ENCODE results near the gene SERINC2. TPM values are rescaled to one million over a fixed set of nuclear protein-coding genes. Genes with fewer than 3 reads are reported as not detected.
"Not testable (repeated sequence)": the region's sequence is repeated elsewhere in the genome, so short reads cannot be mapped to it uniquely, and the experiment has no call there.

SERINC2 gene
- total and polyA plus RNA-seq, 2 donors (not counting 1 experiment from before 2014, with no cell fraction given) = 0.75 to 1.4 TPM

GRCh38 chr1:31383967-31384366 lies 29.0 kb upstream of the SERINC2 start:
- intact Hi-C loops (cut with micrococcal nuclease) = no loop called here
- H3K4me1 Mint-ChIP-seq = no peaks in the 10 kb centered on the region

GRCh38 chr1:31386576-31387243 lies 26.3 kb upstream of the SERINC2 start:
- H3K9me3 ChIP-seq (ENCODE audit: control extremely low read depth in 1 of 3, control insufficient read depth in 2 of 3, insufficient read depth in 1 of 3, low read length in 2 of 3); intact Hi-C loops (cut with micrococcal nuclease); H3K27ac ChIP-seq (ENCODE audit: low read length in 2 of 2); POLR2A ChIA-PET; H3K4me2 ChIP-seq (replicated peaks; ENCODE audit: low read depth, low read length, poor library complexity, severe bottlenecking); H4K20me1 ChIP-seq (ENCODE audit: control insufficient read depth, insufficient read depth, low read length, poor library complexity, severe bottlenecking); H2AFZ ChIP-seq (ENCODE audit: insufficient read depth, low read depth, low read length, poor library complexity, severe bottlenecking); H3K9ac ChIP-seq (ENCODE audit: low read length); H3K4me3 ChIP-seq (ENCODE audit: control extremely low read depth in 1 of 5, extremely low read depth in 1 of 5, insufficient read depth in 1 of 5, low read depth in 2 of 5, low read length in 4 of 5); H3K9me3 Mint-ChIP-seq (ENCODE audit: insufficient read depth); H3K36me3 ChIP-seq (replicated peaks in 1 of 2; ENCODE audit: control extremely low read depth in 1 of 2, control insufficient read depth in 1 of 2, extremely low read depth in 1 of 2, insufficient read depth in 2 of 2, low read length in 1 of 2); H3K4me1 Mint-ChIP-seq; ATAC-seq (ENCODE audit: low read depth); H3K27ac Mint-ChIP-seq; DNase-seq; H3K4me3 Mint-ChIP-seq; H3K79me2 ChIP-seq (ENCODE audit: control insufficient read depth, insufficient read depth, low read length); CTCF ChIA-PET; H3K4me1 ChIP-seq (ENCODE audit: control insufficient read depth in 2 of 2, insufficient read depth in 2 of 2, low read length in 2 of 2): not testable (repeated sequence)
- WGBS (ENCODE audit: insufficient coverage) = 82% methylated on average over 8 of the region's 8 CpGs
- H3K27me3 ChIP-seq (replicated peaks in 1 of 4; ENCODE audit: control extremely low read depth in 1 of 4, control insufficient read depth in 3 of 4, insufficient read depth in 4 of 4, low read length in 3 of 4) = peaks cover 0 to 15% (median 2%) of the 10 kb centered on the region in 4 experiments
- peaks cover 33% of the 10 kb centered on the region for H3K27me3 Mint-ChIP-seq

More at GRCh38 chr1:31383967-31384366, 29.0 kb upstream of the SERINC2 start:
- peaks cover 43% of the 10 kb centered on the region for H3K27me3 Mint-ChIP-seq
- no CpG with 5 or more reads among the region's 1 CpG for WGBS (ENCODE audit: insufficient coverage)
- H3K9me3 Mint-ChIP-seq (ENCODE audit: insufficient read depth) = no peaks in the 10 kb centered on the region
- H3K4me3 ChIP-seq (ENCODE audit: control extremely low read depth in 1 of 5, extremely low read depth in 1 of 5, insufficient read depth in 1 of 5, low read depth in 2 of 5, low read length in 4 of 5) = no peak overlapping the region
- no peaks in the 10 kb centered on the region for H3K36me3 ChIP-seq (replicated peaks in 1 of 2; ENCODE audit: control extremely low read depth in 1 of 2, control insufficient read depth in 1 of 2, extremely low read depth in 1 of 2, insufficient read depth in 2 of 2, low read length in 1 of 2)
- H3K9ac ChIP-seq (ENCODE audit: low read length) = no peak overlapping the region
- TF ChIP-seq EZH2 (IDR thresholded peaks at IDR 0.05; ENCODE audit: borderline replicate concordance, insufficient read depth, low read depth, low read length, poor library complexity, severe bottlenecking) = no peak
- no peak for TF ChIP-seq CTCF (IDR thresholded peaks at IDR 0.05)
- H3K4me1 ChIP-seq (ENCODE audit: control insufficient read depth in 2 of 2, insufficient read depth in 2 of 2, low read length in 2 of 2) = no peaks in the 10 kb centered on the region
- H3K79me2 ChIP-seq (ENCODE audit: control insufficient read depth, insufficient read depth, low read length) = no peaks in the 10 kb centered on the region
- no peak overlapping the region for H3K27ac ChIP-seq (ENCODE audit: low read length in 2 of 2)
- ChIA-PET POLR2A (no interaction called here), CTCF (interaction anchor here (1.2 to 1.8 kb wide), 3 partner anchors 10 to 13 kb away, joined by 3 to 6 read pairs (median 4); partner anchors contain the start of gene FABP3)
- no peak for ATAC-seq (ENCODE audit: low read depth)
- no peak for DNase-seq
- no peak overlapping the region for H3K27ac Mint-ChIP-seq
- no peak overlapping the region for H2AFZ ChIP-seq (ENCODE audit: insufficient read depth, low read depth, low read length, poor library complexity, severe bottlenecking)
- peaks cover 0 to 20% (median 2%) of the 10 kb centered on the region in 4 experiments for H3K27me3 ChIP-seq (replicated peaks in 1 of 4; ENCODE audit: control extremely low read depth in 1 of 4, control insufficient read depth in 3 of 4, insufficient read depth in 4 of 4, low read length in 3 of 4)
- no peaks in the 10 kb centered on the region for H4K20me1 ChIP-seq (ENCODE audit: control insufficient read depth, insufficient read depth, low read length, poor library complexity, severe bottlenecking)
- H3K4me2 ChIP-seq (replicated peaks; ENCODE audit: low read depth, low read length, poor library complexity, severe bottlenecking) = no peak overlapping the region
- H3K9me3 ChIP-seq (ENCODE audit: control extremely low read depth in 1 of 3, control insufficient read depth in 2 of 3, insufficient read depth in 1 of 3, low read length in 2 of 3) = no peaks in the 10 kb centered on the region
- no peak overlapping the region for H3K4me3 Mint-ChIP-seq
